T-helper 1 cell (primary cell): ENCODE measurements around the gene MYH16.
"Not testable (repeated sequence)": the region's sequence is repeated elsewhere in the genome, so short reads cannot be mapped to it uniquely, and the experiment has no call there.

Source experiments
- DNase-seq, 5 donors: peaks; one replicate each; pipeline ENCODE4 v3.0.0-alpha.2; 2012 to 2020

MYH16 gene

GRCh38 chr7:99308461-99309074 lies 35.9 kb downstream of the MYH16 start:
- no peak for DNase-seq

- no peak for DNase-seq
Observed at GRCh38 chr7:99309111-99309510, 36.5 kb downstream of the MYH16 start.

GRCh38 chr7:99310004-99310403 lies 37.4 kb downstream of the MYH16 start:
- no peak for DNase-seq

GRCh38 chr7:99311702-99312101 lies 39.1 kb downstream of the MYH16 start:
- DNase-seq, result no peak

- peak; percentile 31 to 69 (median 57) for DNase-seq
Observed at GRCh38 chr7:99312316-99313203, 39.9 kb downstream of the MYH16 start.

- DNase-seq, result no peak
Observed at GRCh38 chr7:99313204-99313573, 40.5 kb downstream of the MYH16 start.

GRCh38 chr7:99314504-99314903 lies 41.9 kb downstream of the MYH16 start:
- DNase-seq, result peak in 1 of 5 donors; percentile 76

- no peak for DNase-seq
Observed at GRCh38 chr7:99320371-99320770, 47.7 kb downstream of the MYH16 start.

GRCh38 chr7:99322659-99323058 lies 50.0 kb downstream of the MYH16 start:
- not testable (repeated sequence) for DNase-seq

GRCh38 chr7:99324559-99324958 lies 51.9 kb downstream of the MYH16 start:
- DNase-seq, result no peak

- no peak for DNase-seq
Observed at GRCh38 chr7:99325001-99325493, 52.4 kb downstream of the MYH16 start.

- peak; percentile 82 to 95 (median 87) for DNase-seq
Observed at GRCh38 chr7:99325592-99326407, 53.2 kb downstream of the MYH16 start, which contains the start of gene ARPC1A. ARPC1A (plus strand) TSS chr7:99325898; CDS start chr7:99333354, 7,456 bp downstream.

- no peak for DNase-seq
Observed at GRCh38 chr7:99326408-99326782, 53.8 kb downstream of the MYH16 start.

- peak in 1 of 5 donors; percentile 82 for DNase-seq
Observed at GRCh38 chr7:99330314-99330961, 57.8 kb downstream of the MYH16 start.

GRCh38 chr7:99331002-99331401 lies 58.4 kb downstream of the MYH16 start:
- DNase-seq, result peak in 1 of 5 donors; percentile 18

GRCh38 chr7:99339595-99339994 lies 67.0 kb downstream of the MYH16 start:
- DNase-seq, result no peak

GRCh38 chr7:99340659-99341058 lies 68.0 kb downstream of the MYH16 start:
- DNase-seq, result no peak

- DNase-seq, result no peak
Observed at GRCh38 chr7:99344061-99344647, 71.5 kb downstream of the MYH16 start.

GRCh38 chr7:99350641-99351040 lies 78.0 kb downstream of the MYH16 start:
- not testable (repeated sequence) for DNase-seq

- DNase-seq, result no peak
Observed at GRCh38 chr7:99352247-99352646, 79.6 kb downstream of the MYH16 start.

GRCh38 chr7:99355098-99355497 lies 82.5 kb downstream of the MYH16 start:
- DNase-seq, result no peak
